Measurements from ENCODE around the gene POMT1.
A peak's percentile ranks its signal among the peaks of the same experiment; 100 is the strongest.

POMT1 gene

GRCh38 chr9:131523451-131524435, 21.0 kb downstream of the POMT1 start:
- H3K36me3 ChIP-seq, result peaks cover 95 to 100% (median 100%) of the 10 kb centered on the region in 11 experiments
- H3K27me3 ChIP-seq, result no peaks in the 10 kb centered on the region
- peaks cover 0 to 57% (median 25%) of the 10 kb centered on the region in 11 experiments; a peak in 18 of 22 replicates for H4K20me1 ChIP-seq
- H3K27ac ChIP-seq, result peak overlapping the region in 7 of 11 experiments; percentile 10 to 58 (median 34); a peak in 8 of 22 replicates
- no peak overlapping the region for H3K4me3 ChIP-seq
- no peak for TF ChIP-seq Cebpa-rat (IDR thresholded peaks at IDR 0.05)
- peak overlapping the region; percentile 11 to 55 (median 42); a peak in 13 of 22 replicates for H3K9ac ChIP-seq
- H3K4me1 ChIP-seq, result peaks cover 24 to 42% (median 28%) of the 10 kb centered on the region in 10 experiments
- H3K4me2 ChIP-seq, result peak overlapping the region; percentile 10 to 70 (median 61); a peak in 18 of 22 replicates
- H3K9me3 ChIP-seq (replicated peaks in 1 of 11), result no peaks in the 10 kb centered on the region

- peaks cover 0 to 57% (median 25%) of the 10 kb centered on the region in 11 experiments; a peak in 18 of 22 replicates for H4K20me1 ChIP-seq
These were observed 22.1 kb downstream of the POMT1 start for GRCh38 chr9:131524665-131525315.

GRCh38 chr9:131525643-131526565, 23.2 kb downstream of the POMT1 start:
- Histone ChIP-seq H3K27ac (no peak overlapping the region), H3K9ac (no peak overlapping the region), H3K4me1 (peaks cover 36 to 59% (median 42%) of the 10 kb centered on the region in 10 experiments), H3K4me2 (no peak overlapping the region), H4K20me1 (peaks cover 0 to 61% (median 33%) of the 10 kb centered on the region in 11 experiments; a peak in 18 of 22 replicates), H3K9me3 (replicated peaks in 1 of 11) (no peaks in the 10 kb centered on the region), H3K4me3 (no peak overlapping the region), H3K36me3 (peaks cover 84 to 93% (median 90%) of the 10 kb centered on the region in 11 experiments), H3K27me3 (no peaks in the 10 kb centered on the region)
- no peak for TF ChIP-seq Cebpa-rat (IDR thresholded peaks at IDR 0.05)

More at GRCh38 chr9:131524665-131525315, 22.1 kb downstream of the POMT1 start:
- TF ChIP-seq Cebpa-rat (IDR thresholded peaks at IDR 0.05), result no peak
- Histone ChIP-seq H3K27ac (peak overlapping the region in 8 of 11 experiments; percentile 10 to 58 (median 36); a peak in 9 of 22 replicates), H3K9me3 (replicated peaks in 1 of 11) (no peaks in the 10 kb centered on the region), H3K36me3 (peaks cover 95 to 100% (median 99%) of the 10 kb centered on the region in 11 experiments), H3K4me2 (peak overlapping the region; percentile 21 to 70 (median 61); a peak in 20 of 22 replicates), H3K4me3 (no peak overlapping the region), H3K9ac (peak overlapping the region; percentile 11 to 55 (median 42); a peak in 16 of 22 replicates), H3K4me1 (peaks cover 29 to 52% (median 35%) of the 10 kb centered on the region in 10 experiments), H3K27me3 (no peaks in the 10 kb centered on the region)

- peak overlapping the region in 5 of 11 experiments; percentile 7 to 31 (median 17); a peak in 4 of 22 replicates for H3K9ac ChIP-seq
- no peak for TF ChIP-seq Cebpa-rat (IDR thresholded peaks at IDR 0.05)
- H3K36me3 ChIP-seq, result peaks cover 61 to 70% (median 67%) of the 10 kb centered on the region in 11 experiments
- H3K27ac ChIP-seq, result no peak overlapping the region
- peaks cover 42 to 57% (median 47%) of the 10 kb centered on the region in 10 experiments for H3K4me1 ChIP-seq
- peaks cover 0 to 54% (median 33%) of the 10 kb centered on the region in 11 experiments; a peak in 18 of 22 replicates for H4K20me1 ChIP-seq
- peak overlapping the region in 3 of 11 experiments; percentile 8 to 100 (median 95); a peak in 6 of 22 replicates for H3K4me2 ChIP-seq
- no peak overlapping the region for H3K4me3 ChIP-seq
- H3K9me3 ChIP-seq (replicated peaks in 1 of 11), result no peaks in the 10 kb centered on the region
- H3K27me3 ChIP-seq, result no peaks in the 10 kb centered on the region
These were observed 25.5 kb downstream of the POMT1 start for GRCh38 chr9:131528186-131528585.

GRCh38 chr9:131528886-131529505, 26.3 kb downstream of the POMT1 start:
- H4K20me1 ChIP-seq, result peaks cover 0 to 46% (median 27%) of the 10 kb centered on the region in 11 experiments; a peak in 18 of 22 replicates
- H3K9me3 ChIP-seq (replicated peaks in 1 of 11), result no peaks in the 10 kb centered on the region
- H3K4me3 ChIP-seq, result no peak overlapping the region
- TF ChIP-seq Cebpa-rat (IDR thresholded peaks at IDR 0.05), result no peak
- H3K36me3 ChIP-seq, result peaks cover 53 to 62% (median 59%) of the 10 kb centered on the region in 11 experiments
- H3K9ac ChIP-seq, result peak overlapping the region in 10 of 11 experiments; percentile 5 to 93 (median 89); a peak in 9 of 22 replicates
- no peaks in the 10 kb centered on the region for H3K27me3 ChIP-seq
- no peak overlapping the region for H3K27ac ChIP-seq
- H3K4me1 ChIP-seq, result peaks cover 40 to 53% (median 48%) of the 10 kb centered on the region in 10 experiments
- H3K4me2 ChIP-seq, result peak overlapping the region in 7 of 11 experiments; percentile 91 to 100 (median 97); a peak in 9 of 22 replicates

- H3K4me2 ChIP-seq, result peak overlapping the region; percentile 86 to 100 (median 96)
- H3K27me3 ChIP-seq, result no peaks in the 10 kb centered on the region
- TF ChIP-seq Cebpa-rat (IDR thresholded peaks at IDR 0.05), result no peak
- peaks cover 39 to 53% (median 48%) of the 10 kb centered on the region in 10 experiments for H3K4me1 ChIP-seq
- H3K9ac ChIP-seq, result peak overlapping the region; percentile 84 to 95 (median 91)
- peak overlapping the region; percentile 73 to 97 (median 86) for H3K4me3 ChIP-seq
- no peaks in the 10 kb centered on the region for H3K9me3 ChIP-seq (replicated peaks in 1 of 11)
- H3K27ac ChIP-seq, result peak overlapping the region; percentile 3 to 87 (median 83); a peak in 20 of 22 replicates
- peaks cover 46 to 53% (median 51%) of the 10 kb centered on the region in 11 experiments for H3K36me3 ChIP-seq
- H4K20me1 ChIP-seq, result peaks cover 0 to 37% (median 19%) of the 10 kb centered on the region in 11 experiments; a peak in 16 of 22 replicates
These were observed 27.2 kb downstream of the POMT1 start for GRCh38 chr9:131529597-131530545.
